Neutrophil (primary cell): ENCODE measurements around the gene WFIKKN1.

Experiments used
- H3K27ac ChIP-seq: fragments of 200-600 bp; sonication (generic); 2 replicates; pipeline ENCODE4 v1.5.1; 2016; ENCODE audit warnings: mild to moderate bottlenecking, moderate library complexity
- H3K27me3 ChIP-seq: fragments of 200-600 bp; sonication (generic); 2 replicates; pipeline ENCODE4 v1.6.0; 2016; ENCODE audit warnings: mild to moderate bottlenecking
- H3K36me3 ChIP-seq: fragments of 200-600 bp; sonication (generic); 2 replicates; pipeline ENCODE4 v1.5.1; 2017
- H3K4me1 ChIP-seq, 2 experiments: fragments of 200-600 bp in 1 of 2; sonication (generic) in 1 of 2; 1 replicate in 1 of 2; 2 replicates in 1 of 2; pipeline versions ENCODE4 v1.5.1 to v1.6.1; 2013 to 2016; ENCODE audit warnings: low read depth in 1 of 2, low read length in 1 of 2, mild to moderate bottlenecking in 1 of 2, moderate library complexity in 1 of 2; ENCODE audit not compliant: control insufficient read depth in 1 of 2, insufficient read depth in 1 of 2
- H3K4me3 ChIP-seq, 2 experiments: fragments of 200-600 bp in 1 of 2; sonication (generic) in 1 of 2; 1 replicate in 1 of 2; 2 replicates in 1 of 2; pipeline ENCODE4 v1.5.1; 2013 to 2016; ENCODE audit warnings: low read depth in 1 of 2, low read length in 1 of 2, mild to moderate bottlenecking in 1 of 2, moderate library complexity in 1 of 2
- H3K9me3 ChIP-seq: fragments of 200-600 bp; sonication (generic); 2 replicates; pipeline ENCODE4 v1.5.1; 2016
- TF ChIP-seq, protein P1 (sequence below): fragments of 200-600 bp; sonication (generic); IDR thresholded peaks from 2 replicates; pipeline ENCODE4 v1.5.1; 2016; ENCODE audit warnings: antibody characterized with exemption

The WFIKKN1 gene

DNA sequence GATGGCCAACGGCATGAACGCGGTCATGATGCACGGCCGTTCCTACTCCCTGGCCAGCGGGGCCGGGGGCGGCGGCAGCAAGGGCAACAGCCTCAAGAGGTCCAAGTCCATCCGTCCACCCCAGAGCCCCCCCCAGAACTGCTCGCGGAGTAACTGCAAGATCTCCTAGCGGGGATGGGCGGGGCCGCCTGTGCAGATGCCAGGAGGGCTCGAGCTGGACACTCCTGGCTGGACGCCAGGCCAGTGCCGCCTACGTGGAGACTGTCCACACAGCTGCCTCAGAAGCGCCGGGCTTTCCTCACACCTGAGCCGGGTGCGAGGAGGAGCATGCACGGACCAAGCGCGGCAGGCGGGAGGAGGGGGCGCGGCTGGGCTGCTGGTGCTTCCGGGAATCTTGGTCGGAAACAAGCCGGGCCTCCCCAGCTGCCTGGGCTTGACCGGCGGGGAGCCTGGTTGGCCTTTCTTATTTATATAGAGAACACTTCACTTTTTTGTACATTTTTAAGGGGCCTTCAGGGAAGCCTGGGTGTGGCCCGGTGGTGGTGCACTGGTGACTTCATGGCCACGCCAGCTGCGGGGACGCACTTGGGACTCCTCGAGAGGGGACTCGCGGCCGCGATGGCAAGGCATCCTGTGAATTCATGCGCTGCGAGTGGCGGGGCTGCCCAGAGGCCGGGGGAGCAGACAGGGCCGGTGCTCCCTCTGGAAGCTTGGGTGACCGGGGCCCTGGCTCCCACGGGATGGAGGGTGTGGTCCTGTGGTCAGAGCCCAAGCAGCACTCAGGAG lies 3.1 kb upstream of the WFIKKN1 start:
- TF ChIP-seq, protein P1, sequence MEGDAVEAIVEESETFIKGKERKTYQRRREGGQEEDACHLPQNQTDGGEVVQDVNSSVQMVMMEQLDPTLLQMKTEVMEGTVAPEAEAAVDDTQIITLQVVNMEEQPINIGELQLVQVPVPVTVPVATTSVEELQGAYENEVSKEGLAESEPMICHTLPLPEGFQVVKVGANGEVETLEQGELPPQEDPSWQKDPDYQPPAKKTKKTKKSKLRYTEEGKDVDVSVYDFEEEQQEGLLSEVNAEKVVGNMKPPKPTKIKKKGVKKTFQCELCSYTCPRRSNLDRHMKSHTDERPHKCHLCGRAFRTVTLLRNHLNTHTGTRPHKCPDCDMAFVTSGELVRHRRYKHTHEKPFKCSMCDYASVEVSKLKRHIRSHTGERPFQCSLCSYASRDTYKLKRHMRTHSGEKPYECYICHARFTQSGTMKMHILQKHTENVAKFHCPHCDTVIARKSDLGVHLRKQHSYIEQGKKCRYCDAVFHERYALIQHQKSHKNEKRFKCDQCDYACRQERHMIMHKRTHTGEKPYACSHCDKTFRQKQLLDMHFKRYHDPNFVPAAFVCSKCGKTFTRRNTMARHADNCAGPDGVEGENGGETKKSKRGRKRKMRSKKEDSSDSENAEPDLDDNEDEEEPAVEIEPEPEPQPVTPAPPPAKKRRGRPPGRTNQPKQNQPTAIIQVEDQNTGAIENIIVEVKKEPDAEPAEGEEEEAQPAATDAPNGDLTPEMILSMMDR, result no peak

DNA sequence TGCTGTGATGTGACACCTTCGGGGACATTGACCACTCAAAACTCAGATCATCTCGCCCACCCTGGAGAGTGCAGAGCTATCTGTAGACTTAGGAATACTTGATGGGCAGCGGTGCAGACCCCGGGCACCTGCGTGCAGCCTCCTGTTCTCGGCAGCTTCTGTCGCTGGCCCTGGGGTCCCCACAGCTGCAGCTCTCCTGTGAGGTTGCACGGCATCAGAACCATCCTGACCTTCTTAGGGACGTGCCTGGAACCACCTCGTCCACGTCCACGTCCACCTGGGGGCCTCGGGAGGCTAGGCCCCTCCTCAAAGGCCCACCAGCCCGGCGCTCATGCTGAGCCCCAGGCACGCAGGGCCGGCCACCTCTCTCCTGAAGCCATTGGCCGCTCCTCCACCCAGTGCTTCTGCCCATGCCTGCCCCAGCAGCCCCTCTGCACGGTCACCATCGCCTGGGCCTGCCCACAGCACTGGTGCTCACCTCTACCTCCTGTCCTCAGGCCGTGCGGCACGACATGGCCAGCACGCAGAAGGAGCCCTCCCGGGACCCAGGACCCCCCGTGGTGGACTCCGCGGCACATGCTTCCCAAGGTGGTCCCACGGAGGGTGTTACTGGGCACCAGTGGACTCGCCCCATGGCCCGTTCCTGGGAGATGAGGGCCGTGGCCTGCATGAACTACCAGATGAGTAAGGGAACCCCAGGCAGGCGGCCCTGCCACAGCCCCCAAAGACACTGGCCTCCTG lies 2.3 kb upstream of the WFIKKN1 start:
- peaks cover 25% of the 10 kb centered on the region for H3K27me3 ChIP-seq
- H3K27ac ChIP-seq, result no peak overlapping the region
- peaks cover 61% of the 10 kb centered on the region for H3K36me3 ChIP-seq
- H3K4me1 ChIP-seq, result no peaks in the 10 kb centered on the region
- no peak overlapping the region for H3K4me3 ChIP-seq
- TF ChIP-seq, protein P1, result no peak
- H3K9me3 ChIP-seq, result no peaks in the 10 kb centered on the region

More for the DNA sequence above, 3.1 kb upstream of the WFIKKN1 start:
- Histone ChIP-seq H3K36me3 (peaks cover 56% of the 10 kb centered on the region), H3K4me3 (no peak overlapping the region), H3K4me1 (no peaks in the 10 kb centered on the region), H3K9me3 (no peaks in the 10 kb centered on the region), H3K27ac (no peak overlapping the region), H3K27me3 (peaks cover 25% of the 10 kb centered on the region)

DNA sequence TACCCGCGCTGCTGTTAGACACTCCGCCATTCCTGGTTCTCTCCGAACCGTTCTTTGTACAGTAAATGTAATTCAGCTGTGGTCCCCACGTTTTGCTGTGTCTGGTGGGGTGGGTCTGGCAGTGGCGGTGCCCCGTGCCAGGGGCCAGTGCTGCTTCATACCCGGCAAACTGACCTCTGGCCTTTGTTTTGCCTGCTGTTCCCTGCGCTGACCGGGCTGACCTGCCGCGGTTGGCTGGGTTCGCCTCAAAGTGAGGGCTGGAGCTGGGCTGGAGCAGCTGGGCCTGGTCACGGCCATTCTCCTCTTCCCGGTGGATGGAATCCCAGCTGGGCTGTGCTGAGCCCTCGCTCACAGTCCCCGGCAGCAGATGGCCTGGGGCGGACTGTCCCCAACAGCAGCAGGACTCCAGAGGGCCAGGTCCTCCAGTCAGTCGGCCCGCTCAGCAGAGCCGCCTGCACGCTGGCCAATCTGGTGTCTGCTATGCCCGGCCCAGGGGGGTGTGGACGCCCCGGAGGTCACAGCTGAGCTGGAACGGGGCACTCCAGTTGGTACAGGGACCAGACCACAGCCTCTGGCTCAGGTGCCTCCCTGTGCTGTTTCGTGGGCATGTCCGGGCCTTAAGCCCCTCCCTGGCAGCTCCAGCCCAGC lies 1.5 kb upstream of the WFIKKN1 start:
- Histone ChIP-seq H3K36me3 (peaks cover 60% of the 10 kb centered on the region), H3K27me3 (peaks cover 25% of the 10 kb centered on the region), H3K27ac (no peak overlapping the region), H3K9me3 (no peaks in the 10 kb centered on the region), H3K4me1 (no peaks in the 10 kb centered on the region), H3K4me3 (no peak overlapping the region)
- TF ChIP-seq, protein P1, result no peak

DNA sequence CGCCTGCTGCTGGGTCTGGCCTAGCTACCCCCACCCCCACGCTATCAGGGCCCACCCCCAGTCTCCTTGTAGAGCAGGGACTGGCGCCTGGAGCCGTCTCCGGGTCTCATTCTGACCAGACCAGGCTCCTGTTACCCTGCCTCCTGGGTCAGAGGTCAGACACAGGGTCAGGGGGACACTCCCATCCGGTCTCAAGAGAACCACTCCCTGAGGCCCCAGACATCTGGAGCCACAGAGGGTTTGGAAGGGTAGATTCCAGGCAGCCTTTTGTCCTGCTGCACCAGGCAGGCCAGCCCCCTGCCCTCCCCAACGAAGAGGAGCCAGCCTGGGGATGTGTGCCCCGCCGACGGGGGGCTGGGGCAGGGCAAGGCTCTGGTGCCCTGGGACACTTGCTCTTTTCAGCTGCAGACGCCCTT lies 944 bp upstream of the WFIKKN1 start:
- Histone ChIP-seq H3K27ac (no peak overlapping the region), H3K4me1 (no peaks in the 10 kb centered on the region), H3K27me3 (peaks cover 25% of the 10 kb centered on the region), H3K4me3 (no peak overlapping the region), H3K9me3 (no peaks in the 10 kb centered on the region), H3K36me3 (peaks cover 56% of the 10 kb centered on the region)
- TF ChIP-seq, protein P1, result no peak

DNA sequence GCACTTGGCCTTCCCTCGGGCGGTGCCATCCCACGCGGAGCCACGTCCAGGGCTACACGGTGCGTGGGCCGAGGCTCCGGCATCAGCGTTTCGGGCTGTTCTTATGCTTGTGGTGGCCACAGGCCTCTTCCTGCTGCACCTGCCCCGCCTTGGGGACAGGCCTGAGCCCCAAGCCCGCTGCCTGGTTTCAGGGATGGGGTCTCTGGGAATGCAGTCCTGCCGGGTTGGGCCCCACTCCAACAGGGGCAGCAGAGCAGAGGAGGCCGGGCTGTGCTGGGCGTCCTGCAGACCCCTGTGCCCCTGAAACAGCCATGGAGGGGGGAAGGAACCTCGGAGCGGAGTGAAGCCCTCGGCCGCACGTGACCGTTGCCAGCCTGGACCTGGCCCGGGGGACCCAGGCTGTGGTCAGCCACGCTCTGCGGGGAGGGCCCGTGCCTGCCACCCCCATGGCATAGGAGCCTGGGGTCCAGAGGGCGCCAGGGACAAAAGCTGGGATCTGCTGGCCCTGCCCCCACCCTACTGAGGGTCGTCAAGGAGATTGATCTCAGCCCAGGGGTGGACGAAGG lies 453 bp upstream of the WFIKKN1 start:
- Histone ChIP-seq H3K27me3 (peaks cover 25% of the 10 kb centered on the region), H3K27ac (no peak overlapping the region), H3K4me1 (peaks cover under 1 to 4% of the 10 kb centered on the region in 2 experiments), H3K4me3 (no peak overlapping the region), H3K36me3 (peaks cover 52% of the 10 kb centered on the region), H3K9me3 (no peaks in the 10 kb centered on the region)
- TF ChIP-seq, protein P1, result no peak
